HepG2 (cell line): Measurements from ENCODE around the gene AP2A2. TPM values are rescaled to one million over a fixed set of nuclear protein-coding genes. Genes with fewer than 3 reads are reported as not detected.

Experiments used
- ATAC-seq: fragments of 200-7000 bp; cut with Tn5 transposase; 3 replicates; pipeline ENCODE4 v1.9.1; 2020; ENCODE audit warnings: mild to moderate bottlenecking, moderate library complexity
- BruUV-seq: library from RNA; stranded (reverse); fragments of 400-500 nt; replicated peaks from 2 replicates; lab custom pipeline; 2021; lab: Mats Ljungman, UMichigan
- CTCF ChIA-PET: fragments of 300-600 bp; formaldehyde crosslinking; extraction: SDS; loops from one replicate; lab custom pipeline; 2021; ENCODE audit warnings: low total read pairs, inconsistent platforms, low intra/inter-chr PET ratio; lab: Yijun Ruan, JAX
- POLR2A ChIA-PET: fragments of 350-600 bp; sonication (Branson Sonifier 250); formaldehyde crosslinking; loops from one replicate; lab custom pipeline; 2020; ENCODE audit warnings: antibody characterized with exemption, inconsistent platforms; lab: Yijun Ruan, JAX
- DNase-seq: peaks from one replicate; pipeline ENCODE4 v3.0.0-alpha.2; 2015; ENCODE audit warnings: low spot score
- FAIRE-seq: peaks from 3 replicates; lab custom pipeline; 2011; peaks lifted over from hg19 to GRCh38; lab: Jason Lieb, UNC
- H2AFZ ChIP-seq: one replicate; pipeline ENCODE4 v1.6.1; 2011; ENCODE audit warnings: low read length, inconsistent platforms
- H3K27ac ChIP-seq: fragments of 300-600 bp; 3 replicates; pipeline ENCODE4 v1.8.0; 2011; ENCODE audit warnings: mixed run types, mild to moderate bottlenecking, mixed read lengths, low read length, inconsistent platforms; ENCODE audit not compliant: insufficient read depth; ENCODE audit errors: extremely low read length
- H3K27me3 ChIP-seq, 2 experiments: fragments of 200-600 bp in 1 of 2; 2 replicates in 1 of 2; 3 replicates in 1 of 2; pipeline versions ENCODE4 v1.6.0 to v1.8.0; 2011; ENCODE audit warnings: low read length in 2 of 2, mild to moderate bottlenecking in 2 of 2, moderate library complexity in 2 of 2, inconsistent platforms in 1 of 2; ENCODE audit not compliant: insufficient read depth in 2 of 2, control insufficient read depth in 1 of 2
- H3K36me3 ChIP-seq, 2 experiments: fragments of 200-600 bp in 1 of 2; replicated peaks in 1 of 2; 2 replicates in 1 of 2; 3 replicates in 1 of 2; pipeline versions ENCODE4 v1.5.1 to v1.8.0; 2011; ENCODE audit warnings: low read length in 2 of 2, inconsistent platforms in 1 of 2; ENCODE audit not compliant: insufficient read depth in 2 of 2, control insufficient read depth in 1 of 2
- H3K4me1 ChIP-seq: 2 replicates; pipeline ENCODE4 v1.5.1; 2012; ENCODE audit warnings: low read length, inconsistent platforms; ENCODE audit not compliant: insufficient read depth
- H3K4me2 ChIP-seq: 2 replicates; pipeline ENCODE4 v1.6.0; 2011; ENCODE audit warnings: low read depth, low read length, inconsistent platforms
- H3K4me3 ChIP-seq, 3 experiments: fragments of 200-600 bp in 1 of 3; sonication (generic), shearing (Covaris generic) in 1 of 3; replicated peaks in 1 of 3; 2 replicates each; pipeline ENCODE4 v1.5.1; 2011 to 2016; ENCODE audit warnings: low read length in 3 of 3, inconsistent platforms in 2 of 3, low read depth in 2 of 3, mild to moderate bottlenecking in 2 of 3, control low read depth in 1 of 3, mixed read lengths in 1 of 3; ENCODE audit not compliant: insufficient read depth in 1 of 3
- H3K79me2 ChIP-seq: one replicate; pipeline ENCODE4 v1.6.1; 2011; ENCODE audit warnings: low read length, inconsistent platforms; ENCODE audit not compliant: insufficient read depth
- H3K9ac ChIP-seq: 2 replicates; pipeline ENCODE4 v1.6.0; 2011; ENCODE audit warnings: mild to moderate bottlenecking, low read depth, low read length, inconsistent platforms; ENCODE audit not compliant: insufficient read depth
- H3K9me3 ChIP-seq: 2 replicates; pipeline ENCODE4 v1.5.1; 2012; ENCODE audit warnings: mild to moderate bottlenecking, low read length
- H4K20me1 ChIP-seq: 2 replicates; pipeline ENCODE4 v1.6.0; 2011; ENCODE audit warnings: inconsistent platforms, mild to moderate bottlenecking, low read length, moderate library complexity; ENCODE audit not compliant: insufficient read depth
- FOXO1 ChIP-seq: sonication (generic); formaldehyde crosslinking; IDR thresholded peaks from 2 replicates; pipeline ENCODE4 v1.4.0; 2020; ENCODE audit warnings: missing genetic modification reagents
- HIVEP1 ChIP-seq: sonication (generic); formaldehyde crosslinking; IDR thresholded peaks from 2 replicates; pipeline ENCODE4 v1.4.0; 2020; ENCODE audit warnings: mild to moderate bottlenecking, missing genetic modification reagents
- MNT ChIP-seq: fragments of 450-650 bp; IDR thresholded peaks from 2 replicates; pipeline ENCODE4 v1.6.1; 2016
- PAF1 ChIP-seq: IDR thresholded peaks from 2 replicates; pipeline ENCODE4 v1.6.1; 2016; ENCODE audit warnings: missing genetic modification reagents, missing compliant biosample characterization
- SP1 ChIP-seq, 2 experiments: fragments of 450-650 bp in 1 of 2; sonication (generic) in 1 of 2; formaldehyde crosslinking in 1 of 2; IDR thresholded peaks; 2 replicates each; pipeline versions ENCODE4 v1.4.0 to v1.6.1; 2016 to 2020; ENCODE audit warnings: missing genetic modification reagents in 1 of 2
- ZNF670 ChIP-seq: sonication (generic); formaldehyde crosslinking; IDR thresholded peaks from 2 replicates; pipeline ENCODE4 v1.8.0; 2022; ENCODE audit warnings: mild to moderate bottlenecking, missing genetic modification reagents, borderline replicate concordance
- ZNF780A ChIP-seq: sonication (generic); formaldehyde crosslinking; IDR thresholded peaks from 2 replicates; pipeline ENCODE4 v1.8.0; 2022; ENCODE audit warnings: mild to moderate bottlenecking, missing genetic modification reagents, moderate library complexity
- ZSCAN25 ChIP-seq: sonication (generic); formaldehyde crosslinking; IDR thresholded peaks from 2 replicates; pipeline ENCODE4 v1.8.0; 2022; ENCODE audit warnings: mild to moderate bottlenecking, missing genetic modification reagents
- WGBS: methylation state at CpG from one replicate; pipeline ENCODE4 v1.1.6; 2017; ENCODE audit warnings: low lambda C conversion rate; 5-methylcytosine and 5-hydroxymethylcytosine counted together
- in situ Hi-C: cut with HindIII; loops from 2 replicates; pipeline ENCODE4 v1.10.0; 2017; ENCODE audit warnings: low pct_unique_long_range_greater_than_20kb; ENCODE audit not compliant: extremely low pct_ligation_motif_present
- intact Hi-C: fragments of 100-400 bp; cut with micrococcal nuclease; formaldehyde crosslinking; loops from one replicate; pipeline ENCODE4 v1.10.0; 2022; ENCODE audit not compliant: unreplicated experiment
- polyA plus RNA-seq, 8 experiments: library from polyadenylated mRNA; depleted of rRNA in 3 of 8; stranded (reverse) in 7 of 8; unstranded in 1 of 8; fragments of >200 nt; fragmentation: Illumina TruSeq in 4 of 8; extraction: Trizol in 4 of 8; gene quantifications; 2 replicates each; pipeline versions ENCODE4 v1.2.1 to v1.2.3, GENCODE V29; 2011 to 2016; ENCODE audit warnings: low read depth in 4 of 8, missing spikeins in 1 of 8, mixed read lengths in 1 of 8; ENCODE audit not compliant: insufficient read depth in 1 of 8
- total RNA-seq, 5 experiments: library from RNA; depleted of rRNA; stranded (reverse); fragments of >200 nt; fragmentation: Illumina TruSeq; extraction: Trizol; gene quantifications; 2 replicates each; pipeline ENCODE4 v1.2.3, GENCODE V29; 2016; ENCODE audit warnings: low read depth in 1 of 5
- TF ChIP-seq, protein P1 (sequence below): IDR thresholded peaks from 2 replicates; pipeline ENCODE4 v1.6.1; 2012; ENCODE audit warnings: low read depth, low read length, improper control_type of control experiment

The AP2A2 gene
- total and polyA plus RNA-seq, 2 of the 13 experiments (the other 11 are each of a cell fraction or from before 2014, with no cell fraction given), result 25.7 to 75.7 TPM

- no peak overlapping the region for H3K27ac ChIP-seq
- POLR2A ChIA-PET, result no interaction called here
- in situ Hi-C loops, result no loop called here
- TF ChIP-seq ZNF670 (CRISPR knock-in tag) (no peak), FOXO1 (no peak), PAF1 (CRISPR knock-in tag) (no peak)
- TF ChIP-seq, protein P1, sequence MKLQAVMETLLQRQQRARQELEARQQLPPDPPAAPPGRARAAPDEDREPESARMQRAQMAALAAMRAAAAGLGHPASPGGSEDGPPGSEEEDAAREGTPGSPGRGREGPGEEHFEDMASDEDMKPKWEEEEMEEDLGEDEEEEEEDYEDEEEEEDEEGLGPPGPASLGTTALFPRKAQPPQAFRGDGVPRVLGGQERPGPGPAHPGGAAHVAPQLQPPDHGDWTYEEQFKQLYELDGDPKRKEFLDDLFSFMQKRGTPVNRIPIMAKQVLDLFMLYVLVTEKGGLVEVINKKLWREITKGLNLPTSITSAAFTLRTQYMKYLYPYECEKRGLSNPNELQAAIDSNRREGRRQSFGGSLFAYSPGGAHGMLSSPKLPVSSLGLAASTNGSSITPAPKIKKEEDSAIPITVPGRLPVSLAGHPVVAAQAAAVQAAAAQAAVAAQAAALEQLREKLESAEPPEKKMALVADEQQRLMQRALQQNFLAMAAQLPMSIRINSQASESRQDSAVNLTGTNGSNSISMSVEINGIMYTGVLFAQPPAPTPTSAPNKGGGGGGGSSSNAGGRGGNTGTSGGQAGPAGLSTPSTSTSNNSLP, result no peak
- no peak overlapping the region for H2AFZ ChIP-seq
- WGBS, result 17% methylated on average over 3 of the region's 10 CpGs
- H3K79me2 ChIP-seq, result no peaks in the 10 kb centered on the region
- ATAC-seq (no peak), DNase-seq (no peak), FAIRE-seq (no peak)
- no peaks in the 10 kb centered on the region for H3K36me3 ChIP-seq
- BruUV-seq, result no TSS peak
- intact Hi-C loops, result no loop called here
- H3K9me3 ChIP-seq, result no peaks in the 10 kb centered on the region
- peaks cover 9% of the 10 kb centered on the region for H3K4me1 ChIP-seq
- no peak overlapping the region for H3K4me2 ChIP-seq
- CTCF ChIA-PET, result no interaction called here
- H3K4me3 ChIP-seq, result no peak overlapping the region
- H4K20me1 ChIP-seq, result no peaks in the 10 kb centered on the region
- H3K9ac ChIP-seq, result no peak overlapping the region
- H3K27me3 ChIP-seq, result peaks cover 27 to 94% of the 10 kb centered on the region in 2 experiments; a peak in 4 of 5 replicates
Measured at GRCh38 chr11:1038361-1038760, 112.7 kb downstream of the AP2A2 start.

GRCh38 chr11:1038921-1039320, 113.3 kb downstream of the AP2A2 start:
- TF ChIP-seq MNT (peak; percentile 92), SP1 (IDR thresholded peaks at IDR 0.05) (0 out of 2 replicates have a peak, but pooled peaks have one; percentile 18), SP1 (CRISPR knock-in tag; IDR thresholded peaks at IDR 0.05) (no peak), HIVEP1 (CRISPR knock-in tag) (no peak), ZNF780A (CRISPR knock-in tag) (no peak), ZSCAN25 (no peak)
- BruUV-seq, result no TSS peak
- no peak overlapping the region for H2AFZ ChIP-seq
- H3K79me2 ChIP-seq, result no peaks in the 10 kb centered on the region
- intact Hi-C loops, result no loop called here
- no peak overlapping the region for H3K4me2 ChIP-seq
- in situ Hi-C loops, result no loop called here
- H3K27me3 ChIP-seq, result peaks cover 29 to 95% of the 10 kb centered on the region in 2 experiments; a peak in 4 of 5 replicates
- no peak overlapping the region for H3K27ac ChIP-seq
- peaks cover 9% of the 10 kb centered on the region for H3K4me1 ChIP-seq
- H3K9ac ChIP-seq, result no peak overlapping the region
- CTCF ChIA-PET, result no interaction called here
- H3K9me3 ChIP-seq, result no peaks in the 10 kb centered on the region
- DNase-seq, result no peak
- POLR2A ChIA-PET, result no interaction called here
- ATAC-seq, result no peak
- 59% methylated on average over 11 of the region's 12 CpGs for WGBS
- H3K36me3 ChIP-seq, result no peaks in the 10 kb centered on the region
- FAIRE-seq, result no peak
- no peaks in the 10 kb centered on the region for H4K20me1 ChIP-seq
- no peak overlapping the region for H3K4me3 ChIP-seq
